ENCODE results near the gene LILRA1.

GRCh38 chr19:54616821-54617560, 23.6 kb downstream of the LILRA1 start:
- TF ChIP-seq CTCF (conservative IDR thresholded peaks at IDR 0.05; ENCODE audit: low read length) (no peak), EZH2phosphoT487 (IDR thresholded peaks at IDR 0.05; ENCODE audit: borderline replicate concordance, low read depth, low read length) (no peak)

All from OCI-LY7 (cell line).